ENCODE data around the gene IKZF2. TPM values are rescaled to one million over a fixed set of nuclear protein-coding genes. Genes with fewer than 3 reads are reported as not detected.

Gene IKZF2
- total and polyA plus RNA-seq, 2 experiments from 2014 or later = 2.6 to 10.1 TPM

DNA sequence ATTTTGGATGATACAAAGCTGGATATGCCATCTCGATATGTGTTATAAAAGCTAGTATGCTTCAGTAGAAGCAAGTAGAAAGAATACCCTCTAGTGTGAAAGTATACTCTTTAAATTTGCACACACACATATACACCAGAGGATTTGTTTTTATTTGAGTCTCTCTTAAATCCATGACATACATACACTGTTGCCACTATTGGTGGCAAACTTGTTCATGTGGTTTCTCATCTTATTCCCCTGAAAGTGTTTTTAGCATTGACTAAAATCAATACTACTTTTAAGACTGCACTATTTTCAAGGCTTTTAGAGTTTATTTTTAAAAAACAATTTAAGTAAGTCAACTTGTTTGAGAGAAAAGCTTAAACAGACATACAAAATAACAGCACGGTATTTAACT, 137.4 kb downstream of the IKZF2 start:
- H3F3A ChIP-seq (replicated peaks; ENCODE audit: low read depth) = no peaks in the 10 kb centered on the region
- no peaks in the 10 kb centered on the region for H3K79me2 ChIP-seq (replicated peaks; ENCODE audit: insufficient read depth)
- no peak overlapping the region for H3K4me3 Mint-ChIP-seq
- H3K4me1 Mint-ChIP-seq = no peaks in the 10 kb centered on the region
- H3K9me2 ChIP-seq (ENCODE audit: insufficient read depth) = no peaks in the 10 kb centered on the region
- no peak overlapping the region for H3K27ac ChIP-seq (ENCODE audit: low read depth)
- no peak overlapping the region for H3K4me2 ChIP-seq
- no peaks in the 10 kb centered on the region for H3K27me3 Mint-ChIP-seq (ENCODE audit: insufficient read depth, low read depth, poor library complexity)
- H3K27me3 ChIP-seq (ENCODE audit: insufficient read depth) = no peaks in the 10 kb centered on the region
- no peaks in the 10 kb centered on the region for H3K36me3 ChIP-seq (ENCODE audit: insufficient read depth)
- H4K20me1 ChIP-seq (replicated peaks; ENCODE audit: insufficient read depth) = no peaks in the 10 kb centered on the region
- no peaks in the 10 kb centered on the region for H3K9me3 Mint-ChIP-seq
- ATAC-seq = no peak
- H3K4me1 ChIP-seq (ENCODE audit: insufficient read depth) = no peaks in the 10 kb centered on the region
- no peak overlapping the region for H2AFZ ChIP-seq
- H3K27ac Mint-ChIP-seq = no peak overlapping the region
- TF ChIP-seq EZH2phosphoT487 (IDR thresholded peaks at IDR 0.05; ENCODE audit: unreplicated experiment) (no peak), ZNF331 (CRISPR knock-in tag; IDR thresholded peaks at IDR 0.05; ENCODE audit: low read depth) (no peak), JUNB (IDR thresholded peaks at IDR 0.05; ENCODE audit: unreplicated experiment) (no peak), CREB1 (CRISPR knock-in tag; IDR thresholded peaks at IDR 0.05; ENCODE audit: low read depth) (no peak), ZNF114 (CRISPR knock-in tag; IDR thresholded peaks at IDR 0.05) (no peak), EZH2 (IDR thresholded peaks at IDR 0.05; ENCODE audit: low read depth, unreplicated experiment) (no peak), NANOG (IDR thresholded peaks at IDR 0.05; ENCODE audit: borderline replicate concordance) (no peak), POLR2AphosphoS5 (IDR thresholded peaks at IDR 0.05; ENCODE audit: low read depth) (no peak), STAT1 (IDR thresholded peaks at IDR 0.05; ENCODE audit: unreplicated experiment) (no peak)
- TF ChIP-seq, protein P1, sequence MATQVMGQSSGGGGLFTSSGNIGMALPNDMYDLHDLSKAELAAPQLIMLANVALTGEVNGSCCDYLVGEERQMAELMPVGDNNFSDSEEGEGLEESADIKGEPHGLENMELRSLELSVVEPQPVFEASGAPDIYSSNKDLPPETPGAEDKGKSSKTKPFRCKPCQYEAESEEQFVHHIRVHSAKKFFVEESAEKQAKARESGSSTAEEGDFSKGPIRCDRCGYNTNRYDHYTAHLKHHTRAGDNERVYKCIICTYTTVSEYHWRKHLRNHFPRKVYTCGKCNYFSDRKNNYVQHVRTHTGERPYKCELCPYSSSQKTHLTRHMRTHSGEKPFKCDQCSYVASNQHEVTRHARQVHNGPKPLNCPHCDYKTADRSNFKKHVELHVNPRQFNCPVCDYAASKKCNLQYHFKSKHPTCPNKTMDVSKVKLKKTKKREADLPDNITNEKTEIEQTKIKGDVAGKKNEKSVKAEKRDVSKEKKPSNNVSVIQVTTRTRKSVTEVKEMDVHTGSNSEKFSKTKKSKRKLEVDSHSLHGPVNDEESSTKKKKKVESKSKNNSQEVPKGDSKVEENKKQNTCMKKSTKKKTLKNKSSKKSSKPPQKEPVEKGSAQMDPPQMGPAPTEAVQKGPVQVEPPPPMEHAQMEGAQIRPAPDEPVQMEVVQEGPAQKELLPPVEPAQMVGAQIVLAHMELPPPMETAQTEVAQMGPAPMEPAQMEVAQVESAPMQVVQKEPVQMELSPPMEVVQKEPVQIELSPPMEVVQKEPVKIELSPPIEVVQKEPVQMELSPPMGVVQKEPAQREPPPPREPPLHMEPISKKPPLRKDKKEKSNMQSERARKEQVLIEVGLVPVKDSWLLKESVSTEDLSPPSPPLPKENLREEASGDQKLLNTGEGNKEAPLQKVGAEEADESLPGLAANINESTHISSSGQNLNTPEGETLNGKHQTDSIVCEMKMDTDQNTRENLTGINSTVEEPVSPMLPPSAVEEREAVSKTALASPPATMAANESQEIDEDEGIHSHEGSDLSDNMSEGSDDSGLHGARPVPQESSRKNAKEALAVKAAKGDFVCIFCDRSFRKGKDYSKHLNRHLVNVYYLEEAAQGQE (IDR thresholded peaks at IDR 0.05; ENCODE audit: unreplicated experiment) = no peak
- TF ChIP-seq, protein P2, sequence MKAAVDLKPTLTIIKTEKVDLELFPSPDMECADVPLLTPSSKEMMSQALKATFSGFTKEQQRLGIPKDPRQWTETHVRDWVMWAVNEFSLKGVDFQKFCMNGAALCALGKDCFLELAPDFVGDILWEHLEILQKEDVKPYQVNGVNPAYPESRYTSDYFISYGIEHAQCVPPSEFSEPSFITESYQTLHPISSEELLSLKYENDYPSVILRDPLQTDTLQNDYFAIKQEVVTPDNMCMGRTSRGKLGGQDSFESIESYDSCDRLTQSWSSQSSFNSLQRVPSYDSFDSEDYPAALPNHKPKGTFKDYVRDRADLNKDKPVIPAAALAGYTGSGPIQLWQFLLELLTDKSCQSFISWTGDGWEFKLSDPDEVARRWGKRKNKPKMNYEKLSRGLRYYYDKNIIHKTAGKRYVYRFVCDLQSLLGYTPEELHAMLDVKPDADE (IDR thresholded peaks at IDR 0.05) = no peak
- TF ChIP-seq, protein P3, sequence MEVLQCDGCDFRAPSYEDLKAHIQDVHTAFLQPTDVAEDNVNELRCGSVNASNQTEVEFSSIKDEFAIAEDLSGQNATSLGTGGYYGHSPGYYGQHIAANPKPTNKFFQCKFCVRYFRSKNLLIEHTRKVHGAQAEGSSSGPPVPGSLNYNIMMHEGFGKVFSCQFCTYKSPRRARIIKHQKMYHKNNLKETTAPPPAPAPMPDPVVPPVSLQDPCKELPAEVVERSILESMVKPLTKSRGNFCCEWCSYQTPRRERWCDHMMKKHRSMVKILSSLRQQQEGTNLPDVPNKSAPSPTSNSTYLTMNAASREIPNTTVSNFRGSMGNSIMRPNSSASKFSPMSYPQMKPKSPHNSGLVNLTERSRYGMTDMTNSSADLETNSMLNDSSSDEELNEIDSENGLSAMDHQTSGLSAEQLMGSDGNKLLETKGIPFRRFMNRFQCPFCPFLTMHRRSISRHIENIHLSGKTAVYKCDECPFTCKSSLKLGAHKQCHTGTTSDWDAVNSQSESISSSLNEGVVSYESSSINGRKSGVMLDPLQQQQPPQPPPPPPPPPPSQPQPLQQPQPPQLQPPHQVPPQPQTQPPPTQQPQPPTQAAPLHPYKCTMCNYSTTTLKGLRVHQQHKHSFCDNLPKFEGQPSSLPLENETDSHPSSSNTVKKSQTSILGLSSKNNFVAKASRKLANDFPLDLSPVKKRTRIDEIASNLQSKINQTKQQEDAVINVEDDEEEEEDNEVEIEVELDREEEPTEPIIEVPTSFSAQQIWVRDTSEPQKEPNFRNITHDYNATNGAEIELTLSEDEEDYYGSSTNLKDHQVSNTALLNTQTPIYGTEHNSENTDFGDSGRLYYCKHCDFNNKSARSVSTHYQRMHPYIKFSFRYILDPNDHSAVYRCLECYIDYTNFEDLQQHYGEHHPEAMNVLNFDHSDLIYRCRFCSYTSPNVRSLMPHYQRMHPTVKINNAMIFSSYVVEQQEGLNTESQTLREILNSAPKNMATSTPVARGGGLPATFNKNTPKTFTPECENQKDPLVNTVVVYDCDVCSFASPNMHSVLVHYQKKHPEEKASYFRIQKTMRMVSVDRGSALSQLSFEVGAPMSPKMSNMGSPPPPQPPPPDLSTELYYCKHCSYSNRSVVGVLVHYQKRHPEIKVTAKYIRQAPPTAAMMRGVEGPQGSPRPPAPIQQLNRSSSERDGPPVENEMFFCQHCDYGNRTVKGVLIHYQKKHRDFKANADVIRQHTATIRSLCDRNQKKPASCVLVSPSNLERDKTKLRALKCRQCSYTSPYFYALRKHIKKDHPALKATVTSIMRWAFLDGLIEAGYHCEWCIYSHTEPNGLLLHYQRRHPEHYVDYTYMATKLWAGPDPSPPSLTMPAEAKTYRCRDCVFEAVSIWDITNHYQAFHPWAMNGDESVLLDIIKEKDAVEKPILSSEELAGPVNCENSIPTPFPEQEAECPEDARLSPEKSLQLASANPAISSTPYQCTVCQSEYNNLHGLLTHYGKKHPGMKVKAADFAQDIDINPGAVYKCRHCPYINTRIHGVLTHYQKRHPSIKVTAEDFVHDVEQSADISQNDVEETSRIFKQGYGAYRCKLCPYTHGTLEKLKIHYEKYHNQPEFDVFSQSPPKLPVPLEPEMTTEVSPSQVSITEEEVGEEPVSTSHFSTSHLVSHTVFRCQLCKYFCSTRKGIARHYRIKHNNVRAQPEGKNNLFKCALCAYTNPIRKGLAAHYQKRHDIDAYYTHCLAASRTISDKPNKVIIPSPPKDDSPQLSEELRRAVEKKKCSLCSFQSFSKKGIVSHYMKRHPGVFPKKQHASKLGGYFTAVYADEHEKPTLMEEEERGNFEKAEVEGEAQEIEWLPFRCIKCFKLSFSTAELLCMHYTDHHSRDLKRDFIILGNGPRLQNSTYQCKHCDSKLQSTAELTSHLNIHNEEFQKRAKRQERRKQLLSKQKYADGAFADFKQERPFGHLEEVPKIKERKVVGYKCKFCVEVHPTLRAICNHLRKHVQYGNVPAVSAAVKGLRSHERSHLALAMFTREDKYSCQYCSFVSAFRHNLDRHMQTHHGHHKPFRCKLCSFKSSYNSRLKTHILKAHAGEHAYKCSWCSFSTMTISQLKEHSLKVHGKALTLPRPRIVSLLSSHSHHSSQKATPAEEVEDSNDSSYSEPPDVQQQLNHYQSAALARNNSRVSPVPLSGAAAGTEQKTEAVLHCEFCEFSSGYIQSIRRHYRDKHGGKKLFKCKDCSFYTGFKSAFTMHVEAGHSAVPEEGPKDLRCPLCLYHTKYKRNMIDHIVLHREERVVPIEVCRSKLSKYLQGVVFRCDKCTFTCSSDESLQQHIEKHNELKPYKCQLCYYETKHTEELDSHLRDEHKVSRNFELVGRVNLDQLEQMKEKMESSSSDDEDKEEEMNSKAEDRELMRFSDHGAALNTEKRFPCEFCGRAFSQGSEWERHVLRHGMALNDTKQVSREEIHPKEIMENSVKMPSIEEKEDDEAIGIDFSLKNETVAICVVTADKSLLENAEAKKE (CRISPR knock-in tag; IDR thresholded peaks at IDR 0.05) = no peak
- TF ChIP-seq, protein P4, sequence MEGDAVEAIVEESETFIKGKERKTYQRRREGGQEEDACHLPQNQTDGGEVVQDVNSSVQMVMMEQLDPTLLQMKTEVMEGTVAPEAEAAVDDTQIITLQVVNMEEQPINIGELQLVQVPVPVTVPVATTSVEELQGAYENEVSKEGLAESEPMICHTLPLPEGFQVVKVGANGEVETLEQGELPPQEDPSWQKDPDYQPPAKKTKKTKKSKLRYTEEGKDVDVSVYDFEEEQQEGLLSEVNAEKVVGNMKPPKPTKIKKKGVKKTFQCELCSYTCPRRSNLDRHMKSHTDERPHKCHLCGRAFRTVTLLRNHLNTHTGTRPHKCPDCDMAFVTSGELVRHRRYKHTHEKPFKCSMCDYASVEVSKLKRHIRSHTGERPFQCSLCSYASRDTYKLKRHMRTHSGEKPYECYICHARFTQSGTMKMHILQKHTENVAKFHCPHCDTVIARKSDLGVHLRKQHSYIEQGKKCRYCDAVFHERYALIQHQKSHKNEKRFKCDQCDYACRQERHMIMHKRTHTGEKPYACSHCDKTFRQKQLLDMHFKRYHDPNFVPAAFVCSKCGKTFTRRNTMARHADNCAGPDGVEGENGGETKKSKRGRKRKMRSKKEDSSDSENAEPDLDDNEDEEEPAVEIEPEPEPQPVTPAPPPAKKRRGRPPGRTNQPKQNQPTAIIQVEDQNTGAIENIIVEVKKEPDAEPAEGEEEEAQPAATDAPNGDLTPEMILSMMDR (conservative IDR thresholded peaks at IDR 0.05; ENCODE audit: low read depth in 2 of 2) = no peak
- no peaks in the 10 kb centered on the region for H3K36me3 Mint-ChIP-seq (ENCODE audit: low read depth)
- DNase-seq (ENCODE audit: low spot score) = no peak
- H3K4me3 ChIP-seq = no peak overlapping the region
